HG02943 (cell line): ENCODE results near the gene ACTG2.
"Not testable (repeated sequence)": the region's sequence is repeated elsewhere in the genome, so short reads cannot be mapped to it uniquely, and the experiment has no call there.

Source experiments
- ATAC-seq: cut with Tn5 transposase; IDR thresholded peaks from one replicate; pipeline ENCODE4 v1.9.1; 2021; ENCODE audit warnings: mild to moderate bottlenecking, low read depth, moderate library complexity; ENCODE audit not compliant: unreplicated experiment

Gene ACTG2

GRCh38 chr2:73892631-73893329 lies at the start of gene ACTG2:
TSS of gene ACTG2 (plus strand) at chr2:73893008. CDS start at chr2:73901312, 8,304 bp downstream.
- ATAC-seq: no peak

GRCh38 chr2:73844087-73844486 lies 48.7 kb upstream of the ACTG2 start:
- ATAC-seq: no peak

GRCh38 chr2:73850009-73850408 lies 42.8 kb upstream of the ACTG2 start:
- ATAC-seq: no peak

DNA sequence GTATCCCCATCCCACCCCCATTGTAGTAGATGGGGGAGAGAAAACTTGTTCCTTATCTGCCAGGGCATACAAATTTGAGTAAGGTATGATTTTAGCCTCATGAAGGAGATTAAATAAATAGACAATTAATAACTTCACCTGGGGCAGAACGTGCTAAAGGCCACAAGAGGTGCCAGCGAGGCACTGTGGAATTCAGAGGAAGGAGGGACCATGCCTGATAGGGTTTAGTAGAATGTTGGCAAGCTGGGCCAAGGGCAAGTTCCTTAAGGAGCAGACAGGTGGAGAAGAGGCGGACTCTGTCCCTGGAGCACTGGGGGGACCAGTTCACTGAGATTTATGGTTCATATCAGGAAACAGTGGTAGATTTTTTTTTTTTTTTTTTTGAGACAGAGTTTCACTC lies 41.5 kb upstream of the ACTG2 start:
- no peak for ATAC-seq

- no peak for ATAC-seq
Observed at GRCh38 chr2:73852020-73852419, 40.8 kb upstream of the ACTG2 start.

GRCh38 chr2:73855526-73855925 lies 37.3 kb upstream of the ACTG2 start:
- ATAC-seq: no peak

- no peak for ATAC-seq
Observed at GRCh38 chr2:73856214-73856613, 36.6 kb upstream of the ACTG2 start.

DNA sequence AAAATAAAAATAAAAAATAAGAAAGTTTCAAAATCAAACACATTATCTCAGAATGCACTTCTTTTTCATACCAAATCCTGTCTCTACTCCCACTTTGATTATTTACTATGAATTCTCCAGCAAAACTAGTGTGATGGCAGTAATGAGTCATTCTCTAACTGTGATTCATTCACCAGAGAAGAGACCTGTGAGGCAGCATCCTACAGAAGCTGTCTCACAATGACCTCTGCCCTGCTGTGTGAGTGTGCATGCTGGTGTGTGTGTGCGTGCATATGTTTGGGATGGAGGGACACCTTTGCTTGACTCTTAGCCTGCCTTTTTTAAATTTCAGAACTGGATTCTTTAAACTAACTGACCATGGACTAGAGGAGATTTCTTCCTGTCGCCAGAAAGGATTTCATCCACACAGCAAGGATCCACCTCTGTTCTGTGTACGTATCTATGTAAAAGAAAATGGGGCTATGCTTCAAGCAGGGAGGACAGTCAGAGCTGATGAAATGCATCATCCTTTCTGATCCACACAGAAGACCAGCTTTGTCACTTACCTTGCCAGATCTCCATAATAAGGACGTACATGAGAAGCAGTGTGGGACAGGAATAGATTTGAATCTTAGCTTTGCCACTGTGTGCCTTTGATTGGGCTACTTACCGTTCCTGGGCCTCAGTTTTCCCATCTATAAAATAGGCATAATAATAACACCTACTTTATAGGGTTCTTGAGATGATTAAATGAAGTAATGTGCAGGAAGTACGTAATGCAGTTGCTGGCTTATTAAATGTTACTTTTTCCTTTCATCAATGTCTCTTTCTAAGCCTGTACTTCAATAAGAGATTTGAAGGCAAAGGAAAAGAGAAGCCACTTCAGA lies 32.9 kb upstream of the ACTG2 start:
- ATAC-seq: no peak

GRCh38 chr2:73862987-73863386 lies 29.8 kb upstream of the ACTG2 start:
- no peak for ATAC-seq

GRCh38 chr2:73868204-73868978 lies 24.4 kb upstream of the ACTG2 start:
- no peak for ATAC-seq

DNA sequence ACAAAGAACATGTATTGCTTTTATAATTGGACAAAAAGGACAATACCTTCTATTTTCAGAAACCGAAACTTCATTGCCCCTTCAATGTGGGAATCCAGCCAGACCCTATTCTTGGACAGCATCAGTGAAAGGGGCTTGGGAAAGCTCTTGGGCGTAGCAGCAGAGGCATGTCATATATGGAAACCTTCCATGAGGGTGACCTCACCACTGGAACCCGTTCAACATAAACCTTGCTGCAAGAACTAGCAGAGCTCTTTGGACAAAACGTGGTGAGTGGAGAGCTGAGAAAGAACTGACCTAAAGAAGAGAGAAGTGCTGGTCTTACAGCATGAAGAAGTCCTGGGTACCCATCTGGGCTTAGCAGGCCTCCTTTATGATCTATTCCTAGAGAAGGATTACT lies 22.7 kb upstream of the ACTG2 start:
- ATAC-seq: no peak

GRCh38 chr2:73877071-73877802 lies 15.6 kb upstream of the ACTG2 start:
- ATAC-seq: no peak

DNA sequence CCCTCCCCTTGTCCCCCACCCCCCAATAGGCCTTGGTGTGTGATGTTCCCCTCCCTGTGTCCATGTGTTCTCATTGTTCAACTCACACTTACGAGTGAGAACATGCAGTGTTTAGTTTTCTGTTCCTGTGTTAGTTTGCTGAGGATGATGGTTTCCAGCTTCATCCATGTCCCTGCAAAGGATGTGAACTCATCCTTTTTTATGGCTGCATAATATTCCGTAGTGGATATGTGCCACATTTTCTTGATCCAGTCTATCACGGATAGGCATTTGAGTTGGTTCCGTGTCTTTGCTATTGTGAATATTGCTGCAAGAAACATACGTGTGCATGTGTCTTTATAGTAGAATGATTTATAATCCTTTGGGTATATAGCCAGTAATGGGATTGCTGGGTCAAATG lies 14.8 kb upstream of the ACTG2 start:
- ATAC-seq: not testable (repeated sequence)

GRCh38 chr2:73885406-73885805 lies 7.4 kb upstream of the ACTG2 start:
- ATAC-seq: no peak

DNA sequence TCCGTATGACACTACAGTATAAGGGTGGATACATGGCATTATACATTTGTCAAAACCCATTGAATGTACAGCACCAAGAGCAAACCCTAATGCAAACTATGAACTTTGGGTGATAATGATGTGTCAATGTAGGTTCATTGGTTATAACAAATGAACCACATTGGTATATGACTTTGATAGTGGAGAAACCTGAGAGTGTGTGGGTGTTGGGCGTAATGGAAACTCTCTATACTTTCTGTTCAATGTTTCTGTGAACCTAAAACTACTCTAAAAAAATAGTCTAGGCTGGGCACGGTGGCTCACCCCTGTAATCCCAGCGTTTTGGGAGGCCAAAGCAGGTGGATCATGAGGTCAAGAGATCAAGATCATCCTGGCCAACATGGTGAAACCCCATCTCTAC lies 6.5 kb upstream of the ACTG2 start:
- no peak for ATAC-seq

- ATAC-seq: not testable (repeated sequence)
Observed at GRCh38 chr2:73887596-73888353, 5.0 kb upstream of the ACTG2 start.

GRCh38 chr2:73888388-73888787 lies 4.4 kb upstream of the ACTG2 start:
- no peak for ATAC-seq

- ATAC-seq: no peak
Observed at GRCh38 chr2:73889206-73889605, 3.6 kb upstream of the ACTG2 start.

- ATAC-seq: no peak
Observed at GRCh38 chr2:73890301-73891092, 2.3 kb upstream of the ACTG2 start.
